H1 (cell line): Measurements from ENCODE around the gene DFFA. TPM values are rescaled to one million over a fixed set of nuclear protein-coding genes. Genes with fewer than 3 reads are reported as not detected.

Experiments
- HDAC6 ChIP-seq: IDR thresholded peaks from one replicate; pipeline ENCODE4 v1.7.1; 2012; ENCODE audit warnings: low read depth, mild to moderate bottlenecking, inconsistent platforms, low read length, moderate library complexity
- MAFK ChIP-seq: IDR thresholded peaks from 2 replicates; pipeline ENCODE4 v1.6.1; 2012; ENCODE audit warnings: low read depth, mild to moderate bottlenecking, improper control_type of control experiment, low read length
- NANOG ChIP-seq: IDR thresholded peaks from 2 replicates; pipeline ENCODE4 v1.6.1; 2011; ENCODE audit warnings: low read length, low read depth, mild to moderate bottlenecking, inconsistent platforms; ENCODE audit not compliant: insufficient read depth, poor library complexity, severe bottlenecking
- RFX5 ChIP-seq: IDR thresholded peaks from 2 replicates; pipeline ENCODE4 v1.6.1; 2011; ENCODE audit warnings: low read depth, low read length, improper control_type of control experiment, borderline replicate concordance
- TAF7 ChIP-seq: optimal IDR thresholded peaks from 2 replicates; pipeline ENCODE3; 2011; ENCODE audit warnings: low read depth, mild to moderate bottlenecking, inconsistent platforms, low read length, moderate library complexity, borderline replicate concordance
- TEAD4 ChIP-seq: IDR thresholded peaks from 2 replicates; pipeline ENCODE4 v1.6.1; 2012; ENCODE audit warnings: low read depth, low read length, inconsistent platforms, mixed read lengths
- polyA plus RNA-seq, 7 experiments: library from polyadenylated mRNA; depleted of rRNA in 3 of 7; stranded (reverse) in 5 of 7; unstranded in 2 of 7; fragments of >200 nt in 5 of 7; fragments of 200-250 nt in 2 of 7; gene quantifications; 1 replicate in 5 of 7; 2 replicates in 1 of 7; 4 replicates in 1 of 7; pipeline versions ENCODE4 v1.2.1 to v1.2.3, GENCODE V29; 2011 to 2013; ENCODE audit warnings: missing spikeins in 2 of 7, mixed read lengths in 2 of 7
- total RNA-seq: library from RNA; stranded (reverse); fragmentation: NEBNext Ultra II Directional; extraction: Animal tissue kit (Norgen Biotek cat#: 25700); gene quantifications from 2 replicates; pipeline ENCODE4 v1.2.1, GENCODE V29; 2021

DFFA gene
- total and polyA plus RNA-seq, 2 of the 8 experiments (the other 6 are each of a cell fraction or from before 2014, with no cell fraction given): 34.3 to 79.9 TPM

DNA sequence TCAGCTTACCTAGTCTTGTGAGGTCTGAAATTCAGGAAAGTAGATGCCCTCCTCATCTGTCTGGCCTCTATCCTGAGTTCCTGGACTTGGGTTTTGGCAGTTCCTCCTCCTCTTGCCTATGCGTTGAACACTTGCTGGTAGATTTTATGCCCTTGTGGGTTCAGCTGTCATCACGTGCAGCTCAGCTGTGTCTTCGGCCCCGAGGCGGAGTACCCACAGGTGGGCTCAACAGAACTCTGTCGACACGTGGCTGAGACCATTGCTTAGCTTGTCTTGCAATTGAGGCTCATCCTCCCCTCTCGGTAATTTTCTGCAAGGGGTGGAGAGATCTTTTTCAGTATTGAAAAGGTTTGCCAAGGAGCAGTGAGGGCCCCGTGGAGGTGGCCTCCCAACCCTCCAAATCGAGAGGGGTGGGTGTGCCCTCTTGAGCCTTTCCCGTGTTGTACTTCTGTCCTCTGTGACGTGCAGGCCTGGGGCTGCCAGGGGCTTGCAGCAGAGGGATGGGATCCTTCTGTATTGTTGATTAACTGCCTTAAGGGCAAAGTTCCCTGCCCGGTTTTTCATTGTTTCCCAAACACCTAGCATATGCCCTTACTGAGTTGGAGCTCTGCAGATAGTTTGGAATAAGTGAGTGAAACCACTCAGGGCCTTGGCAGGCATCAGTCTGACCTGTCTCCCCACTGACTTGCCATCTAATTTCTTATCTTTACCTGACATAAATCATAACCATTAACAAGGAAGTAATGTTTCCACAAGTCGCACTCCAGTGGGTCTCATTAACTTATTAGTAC lies 39.2 kb downstream of the DFFA start (continued):
- TF ChIP-seq TEAD4 (no peak), HDAC6 (no peak), RFX5 (no peak), TAF7 (no peak), NANOG (no peak), MAFK (no peak)
